Urinary bladder (tissue), 4 donors: ENCODE data around the gene SELL. TPM values are rescaled to one million over a fixed set of nuclear protein-coding genes. Genes with fewer than 3 reads are reported as not detected.
"Not testable (repeated sequence)": the region's sequence is repeated elsewhere in the genome, so short reads cannot be mapped to it uniquely, and the experiment has no call there.

Experiments used
- DNase-seq: peaks from one replicate; pipeline ENCODE4 v3.0.0-alpha.2; 2015; ENCODE audit errors: extremely low spot score
- H3K27ac ChIP-seq: one replicate; pipeline ENCODE4 v1.5.1; 2013; ENCODE audit warnings: low read depth, mild to moderate bottlenecking, moderate library complexity
- H3K36me3 ChIP-seq: one replicate; pipeline ENCODE4 v1.6.1; 2013; ENCODE audit warnings: mild to moderate bottlenecking, moderate library complexity; ENCODE audit not compliant: insufficient read depth
- H3K4me1 ChIP-seq: one replicate; pipeline ENCODE4 v1.6.1; 2013; ENCODE audit warnings: mild to moderate bottlenecking, moderate library complexity; ENCODE audit not compliant: insufficient read depth
- H3K4me3 ChIP-seq: one replicate; pipeline ENCODE4 v1.5.1; 2013; ENCODE audit warnings: low read depth, low read length
- WGBS: extraction: QIAGEN DNeasy Blood & Tissue Kit; methylation state at CpG from one replicate; pipeline ENCODE4 v1.1.7; 2013; 5-methylcytosine and 5-hydroxymethylcytosine counted together
- polyA plus RNA-seq: library from polyadenylated mRNA; stranded (reverse); fragments of 200-250 nt; gene quantifications from one replicate; pipeline ENCODE4 v1.2.3, GENCODE V29; 2013
- total RNA-seq: library from RNA; depleted of rRNA; stranded (reverse); fragments of >200 nt; gene quantifications from one replicate; pipeline ENCODE4 v1.2.3, GENCODE V29; 2014
- donor health status: healthy with polysubstance abuse.
- donor health status: healthy.

The SELL gene
- total and polyA plus RNA-seq, 2 donors = 2.2 to 5.1 TPM

DNA sequence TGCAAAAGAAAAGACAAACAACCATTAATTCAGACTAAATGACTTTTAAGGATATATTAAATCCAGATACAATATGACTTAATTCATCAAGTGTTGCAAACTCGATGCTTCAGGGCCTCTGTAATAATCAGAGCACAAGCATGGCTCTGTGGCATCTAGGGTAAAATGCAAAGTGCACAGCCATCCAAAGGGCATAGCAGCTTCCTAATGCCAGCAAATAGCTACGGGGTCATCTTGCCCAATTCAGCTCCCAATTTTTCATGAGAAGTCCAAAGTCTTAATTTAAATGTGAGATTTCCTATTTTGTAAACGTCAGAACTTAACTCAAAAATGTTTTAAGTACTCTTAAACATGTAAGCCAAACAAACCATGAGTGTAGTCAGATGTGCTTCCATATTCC lies 14.5 kb upstream of the SELL start:
- Histone ChIP-seq H3K4me1 (no peaks in the 10 kb centered on the region), H3K4me3 (no peak overlapping the region), H3K36me3 (peaks cover 1% of the 10 kb centered on the region), H3K27ac (no peak overlapping the region)
- DNase-seq = no peak
- WGBS = 72% methylated on average over 3 of the region's 3 CpGs

DNA sequence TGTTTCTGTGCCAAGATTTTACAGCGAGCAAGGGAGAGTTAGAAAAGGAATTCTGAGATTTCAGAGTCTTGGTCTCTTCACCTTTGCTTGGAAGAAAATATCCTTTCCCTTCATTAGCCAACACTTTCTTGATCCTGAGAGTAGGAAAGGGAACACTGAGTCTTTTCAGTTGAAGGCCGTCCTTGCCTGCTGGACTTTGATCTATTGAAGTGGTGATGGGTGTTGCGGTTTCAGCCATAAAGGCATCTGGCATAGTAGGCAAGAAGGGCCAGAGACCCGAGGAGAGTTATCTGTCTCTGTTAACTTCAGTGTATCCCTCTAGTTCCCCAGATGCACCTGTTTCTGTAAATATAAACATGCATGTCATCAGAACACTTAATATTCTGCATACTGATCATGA lies 12.7 kb upstream of the SELL start:
- peaks cover 1% of the 10 kb centered on the region for H3K36me3 ChIP-seq
- H3K4me1 ChIP-seq = no peaks in the 10 kb centered on the region
- H3K4me3 ChIP-seq = no peak overlapping the region
- no peak for DNase-seq
- no peak overlapping the region for H3K27ac ChIP-seq
- whole genome bisulfite sequencing = 55% methylated on average over 4 of the region's 4 CpGs

DNA sequence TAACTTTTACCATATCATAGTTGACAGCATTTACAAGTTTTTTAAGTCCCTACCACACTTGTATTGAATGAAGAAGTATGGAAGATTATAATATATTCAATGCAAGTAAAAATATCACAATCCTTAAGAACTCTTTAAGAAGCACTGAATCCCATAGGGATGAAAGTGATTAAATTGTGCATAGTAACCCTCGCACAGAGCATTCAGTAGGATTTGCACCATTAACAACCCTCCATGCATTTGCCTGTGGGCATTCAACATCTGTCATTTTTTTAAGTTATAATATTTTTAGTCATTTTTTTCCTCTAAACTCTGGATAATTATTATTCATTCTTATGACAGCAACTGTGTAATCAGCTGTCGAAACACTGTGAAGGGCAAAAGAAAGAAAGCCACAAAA lies 12.3 kb upstream of the SELL start:
- Histone ChIP-seq H3K27ac (no peak overlapping the region), H3K4me3 (no peak overlapping the region), H3K36me3 (peaks cover 1% of the 10 kb centered on the region), H3K4me1 (no peaks in the 10 kb centered on the region)
- no peak for DNase-seq
- WGBS = 78% methylated on average over 2 of the region's 2 CpGs

DNA sequence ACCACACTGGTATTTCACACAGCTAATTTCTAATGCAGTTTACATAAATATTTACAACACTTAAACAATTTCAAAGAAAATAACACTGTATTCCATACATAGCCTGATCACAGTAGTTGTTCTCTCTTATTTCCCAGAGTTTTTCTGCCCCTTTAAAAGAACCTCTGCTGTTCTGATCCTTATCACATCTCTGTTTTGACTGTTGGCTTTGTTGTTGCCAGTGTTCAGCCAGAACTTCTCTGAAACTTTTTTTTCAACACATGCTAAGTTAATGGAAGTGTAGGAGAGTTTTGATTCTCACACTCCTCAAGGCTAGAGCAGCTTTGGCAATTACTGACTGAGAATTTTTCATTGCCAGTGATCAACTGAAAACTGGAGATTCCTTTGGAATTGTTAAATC lies 11.4 kb upstream of the SELL start:
- Histone ChIP-seq H3K4me3 (no peak overlapping the region), H3K36me3 (peaks cover 1% of the 10 kb centered on the region), H3K27ac (no peak overlapping the region), H3K4me1 (no peaks in the 10 kb centered on the region)
- no peak for DNase-seq

DNA sequence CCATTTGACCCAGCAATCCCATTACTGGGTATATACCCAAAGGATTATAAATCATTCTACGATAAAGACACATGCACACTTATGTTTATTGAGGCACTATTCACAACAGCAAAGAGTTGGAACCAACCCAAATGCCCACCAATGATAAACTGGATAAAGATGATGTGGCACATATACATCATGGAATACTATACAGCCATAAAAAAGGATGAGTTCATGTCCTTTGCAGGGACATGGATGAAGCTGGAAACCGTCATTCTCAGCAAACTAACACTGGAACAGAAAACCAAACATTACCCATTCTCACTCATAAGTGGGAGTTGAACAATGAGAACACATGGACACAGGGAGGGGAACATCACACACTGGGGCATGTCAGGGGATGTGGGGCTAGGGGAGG lies 3.7 kb upstream of the SELL start:
- H3K4me3 ChIP-seq, DNase-seq, H3K4me1 ChIP-seq, H3K27ac ChIP-seq, H3K36me3 ChIP-seq: not testable (repeated sequence)
- WGBS = 70% methylated on average over 2 of the region's 2 CpGs

DNA sequence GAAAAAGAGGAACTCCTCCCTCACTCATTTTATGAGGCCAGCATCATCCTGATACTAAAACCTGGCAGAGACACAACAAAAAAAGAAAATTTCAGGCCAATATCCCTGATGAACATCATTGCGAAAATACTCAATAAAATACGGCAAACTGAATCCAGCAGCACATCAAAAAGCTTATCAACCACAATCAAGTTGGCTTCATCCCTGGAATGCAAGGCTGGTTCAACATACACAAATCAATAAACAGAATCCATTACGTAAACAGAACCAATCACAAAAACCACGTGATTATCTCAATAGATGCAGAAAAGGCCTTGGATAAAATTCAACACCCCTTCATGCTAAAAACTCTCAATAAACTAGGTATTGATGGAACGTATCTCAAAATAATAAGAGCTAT lies 1.7 kb upstream of the SELL start:
- not testable (repeated sequence) for H3K27ac ChIP-seq, H3K4me1 ChIP-seq, H3K36me3 ChIP-seq, DNase-seq, H3K4me3 ChIP-seq
- 86% methylated on average over 5 of the region's 5 CpGs for WGBS

DNA sequence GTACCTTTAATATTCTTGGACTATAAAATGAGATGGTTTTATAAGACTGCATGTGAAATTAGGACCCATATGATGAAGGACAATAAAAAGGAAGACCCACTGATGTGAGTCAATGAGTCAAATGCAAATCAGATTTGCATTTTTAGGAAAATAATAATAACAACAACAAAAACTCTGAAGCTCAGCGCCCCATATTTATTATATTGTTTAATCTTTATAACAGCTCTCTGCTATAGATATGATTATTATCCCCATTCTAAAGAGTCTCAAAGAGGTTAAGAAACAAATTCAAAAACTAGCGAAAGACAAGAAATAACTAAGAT lies 850 bp upstream of the SELL start:
- no peak for DNase-seq
- H3K4me1 ChIP-seq = no peaks in the 10 kb centered on the region
- no peaks in the 10 kb centered on the region for H3K36me3 ChIP-seq
- no peak overlapping the region for H3K4me3 ChIP-seq
- H3K27ac ChIP-seq = no peak overlapping the region
- 94% methylated on average over 2 of the region's 2 CpGs for WGBS

DNA sequence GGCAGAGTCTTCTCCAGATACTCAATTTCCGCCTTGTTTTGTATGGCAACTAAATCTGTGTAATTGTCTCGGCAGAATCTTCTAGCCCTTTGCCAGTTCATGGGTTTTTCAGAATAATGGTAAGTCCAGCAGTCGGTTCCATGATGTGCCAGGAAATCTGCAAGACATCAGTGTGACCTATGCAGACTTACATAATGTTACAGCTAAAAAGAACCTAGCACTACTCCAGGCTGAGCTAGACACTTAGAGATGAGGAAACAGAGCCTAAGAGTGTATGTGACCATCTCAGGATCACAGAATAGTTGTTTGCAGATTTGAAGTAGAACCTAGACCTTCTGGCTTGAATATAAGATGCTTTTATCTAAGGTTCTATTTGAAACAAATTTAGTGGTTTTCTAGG lies 2.8 kb downstream of the SELL start:
- no peaks in the 10 kb centered on the region for H3K4me1 ChIP-seq
- no peak overlapping the region for H3K4me3 ChIP-seq
- H3K27ac ChIP-seq = no peak overlapping the region
- 84% methylated on average over 3 of the region's 3 CpGs for WGBS
- DNase-seq = no peak
- H3K36me3 ChIP-seq = no peaks in the 10 kb centered on the region

DNA sequence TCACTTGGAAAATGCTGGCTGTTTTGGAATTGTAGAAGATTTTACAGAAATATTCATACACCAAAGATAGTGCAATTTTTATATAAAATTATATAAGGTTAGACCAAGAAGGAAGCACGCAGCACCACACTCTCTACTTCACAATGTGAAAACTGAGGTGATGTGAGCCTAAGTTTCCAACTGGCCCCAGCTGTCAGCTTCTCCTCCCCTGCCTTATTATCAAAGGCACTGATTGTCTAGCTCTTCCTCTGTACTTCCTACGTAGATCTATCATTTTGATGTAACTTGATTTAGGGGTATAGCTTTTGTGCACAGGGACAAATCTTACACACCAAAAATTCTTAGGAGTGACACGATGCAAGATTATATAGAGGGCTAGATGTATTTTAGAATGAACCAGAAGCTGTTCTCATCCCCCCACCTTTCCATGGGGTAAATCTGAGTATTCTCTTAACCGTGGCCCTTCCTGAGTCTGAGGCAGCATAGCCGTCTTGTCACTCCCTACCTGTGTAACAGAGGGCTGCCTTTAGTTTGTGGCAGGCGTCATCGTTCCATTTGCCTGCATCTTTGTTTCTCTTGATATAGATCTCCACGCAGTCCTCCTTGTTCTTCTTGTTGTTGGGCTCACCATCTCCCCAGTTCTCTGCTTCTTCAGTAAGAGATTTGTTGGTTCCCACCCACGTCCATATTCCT lies 3.4 kb downstream of the SELL start:
- Histone ChIP-seq H3K27ac (no peak overlapping the region), H3K36me3 (no peaks in the 10 kb centered on the region), H3K4me3 (no peak overlapping the region), H3K4me1 (no peaks in the 10 kb centered on the region)
- 75% methylated on average over 9 of the region's 9 CpGs for WGBS
- DNase-seq = no peak

DNA sequence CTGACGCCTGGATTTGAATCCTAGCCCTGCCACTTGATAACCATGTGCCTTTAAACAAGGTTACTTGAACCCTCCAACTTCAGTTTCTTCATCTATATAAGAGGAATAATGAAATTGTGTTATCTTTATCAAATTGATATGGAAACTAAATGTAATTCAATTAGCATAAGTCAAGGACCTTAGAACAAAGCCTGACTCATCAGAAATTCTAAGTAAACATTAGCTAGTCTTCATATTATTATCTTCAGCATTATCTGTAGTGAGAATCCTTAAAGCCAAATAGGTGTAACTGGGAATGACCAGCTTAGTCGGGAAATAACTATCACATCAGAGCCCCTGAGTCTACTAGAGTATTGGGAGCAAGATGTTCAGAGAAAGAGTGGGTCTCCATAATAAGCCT lies 6.6 kb downstream of the SELL start:
- WGBS = 77% methylated on average over 2 of the region's 2 CpGs
- H3K4me1 ChIP-seq = no peaks in the 10 kb centered on the region
- no peak for DNase-seq
- no peak overlapping the region for H3K27ac ChIP-seq
- H3K4me3 ChIP-seq = no peak overlapping the region
- H3K36me3 ChIP-seq = no peaks in the 10 kb centered on the region

DNA sequence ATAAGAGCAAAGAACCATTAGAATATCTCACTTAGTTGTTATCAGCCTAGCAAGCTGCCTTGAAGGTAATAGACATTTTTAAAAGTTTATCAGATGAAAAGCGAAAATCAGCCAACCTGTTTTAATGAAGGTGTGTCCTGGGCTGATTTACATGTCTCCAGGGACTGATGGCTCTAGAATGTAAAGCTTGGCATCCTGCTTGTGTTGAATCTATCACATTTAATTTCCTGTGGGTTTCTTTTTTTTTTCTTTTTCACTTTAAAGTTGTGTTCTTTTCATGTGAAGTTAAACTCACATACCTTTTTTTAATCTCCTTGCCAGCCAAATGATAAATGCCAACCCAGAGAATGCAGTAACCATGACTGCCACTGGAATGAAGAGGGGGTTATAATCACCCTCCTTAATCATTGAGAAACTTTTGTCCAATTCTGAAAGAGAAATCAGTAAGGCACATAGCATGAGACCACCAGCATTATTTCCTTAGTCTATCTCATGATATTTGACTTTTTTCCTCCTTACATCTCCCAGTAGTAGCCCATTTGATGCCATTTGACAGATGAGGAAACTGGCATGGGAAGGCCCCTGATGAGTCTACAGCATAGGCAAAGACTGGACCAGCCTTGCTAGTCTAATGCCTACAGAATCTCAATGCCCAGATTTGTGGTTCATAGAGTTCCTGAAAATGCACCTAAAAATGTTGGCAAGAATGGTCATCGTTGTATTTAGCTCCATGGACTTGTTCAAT lies 10.0 kb downstream of the SELL start:
- DNase-seq = no peak

DNA sequence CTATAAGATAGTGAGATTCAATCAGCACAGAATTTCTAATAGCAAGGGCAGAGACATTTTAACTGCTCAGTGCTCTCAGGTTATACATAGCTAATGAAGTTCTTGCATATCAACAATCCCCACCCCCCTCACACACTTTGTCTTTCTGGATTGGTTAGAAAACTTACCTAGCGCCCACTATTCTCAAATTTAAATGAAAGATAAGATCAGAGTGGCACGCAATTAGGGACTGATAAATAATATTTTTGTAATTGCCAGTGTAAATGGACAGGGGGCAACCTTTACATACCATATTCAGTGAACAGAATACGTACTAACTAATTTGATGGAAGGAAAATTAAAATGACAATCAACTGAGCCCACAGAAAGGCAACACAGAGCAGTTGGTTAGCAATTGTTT lies 11.7 kb downstream of the SELL start:
- Histone ChIP-seq H3K4me3 (no peak overlapping the region), H3K36me3 (no peaks in the 10 kb centered on the region), H3K27ac (no peak overlapping the region), H3K4me1 (no peaks in the 10 kb centered on the region)
- no peak for DNase-seq
- 65% methylated on average over 3 of the region's 3 CpGs for WGBS

More for the DNA sequence above, 10.0 kb downstream of the SELL start:
- 70% methylated on average over 2 of the region's 2 CpGs for WGBS
- Histone ChIP-seq H3K27ac (no peak overlapping the region), H3K36me3 (no peaks in the 10 kb centered on the region), H3K4me1 (no peaks in the 10 kb centered on the region), H3K4me3 (no peak overlapping the region)

DNA sequence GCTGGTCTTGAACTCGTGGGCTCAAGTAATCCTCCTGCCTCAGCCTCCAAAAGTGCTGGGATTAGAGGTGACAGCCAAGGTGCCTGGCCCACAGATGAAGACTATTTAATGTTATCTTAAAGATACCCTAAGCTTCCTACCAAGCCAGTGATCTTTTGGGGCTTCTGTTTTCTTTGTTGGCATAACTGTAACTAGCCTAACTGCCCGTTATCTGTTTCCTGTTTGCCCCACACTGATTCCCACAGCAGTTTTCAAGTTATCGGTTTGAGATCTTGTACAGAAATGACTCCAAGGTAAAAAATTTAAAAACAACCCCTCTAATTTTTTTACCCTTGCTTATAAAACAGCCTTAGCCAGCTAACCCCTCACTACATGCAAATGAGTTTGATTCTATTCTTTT lies 12.4 kb downstream of the SELL start:
- Histone ChIP-seq H3K36me3 (no peaks in the 10 kb centered on the region), H3K4me3 (no peak overlapping the region), H3K27ac (no peak overlapping the region), H3K4me1 (no peaks in the 10 kb centered on the region)
- 65% methylated on average over 3 of the region's 3 CpGs for WGBS
- DNase-seq = no peak

DNA sequence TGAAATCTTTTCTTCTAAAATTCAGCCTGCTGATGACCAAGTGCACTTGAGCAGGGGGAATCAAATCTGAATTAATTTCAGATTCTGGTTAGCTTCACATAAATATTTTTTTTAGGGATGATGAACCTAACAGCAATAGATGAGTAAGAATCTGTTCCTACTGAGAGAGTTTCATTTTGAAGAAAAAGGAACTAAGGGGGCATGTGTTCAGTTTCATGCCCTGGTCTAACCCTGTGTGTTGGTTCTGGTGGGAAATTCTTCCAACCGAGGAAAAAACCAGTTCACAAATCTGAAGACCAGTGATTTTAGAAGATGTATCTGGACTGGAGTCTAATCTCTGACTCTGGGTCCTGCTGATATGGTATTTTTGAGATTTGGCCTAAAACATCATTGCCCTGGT lies 13.7 kb downstream of the SELL start:
- H3K27ac ChIP-seq = no peak overlapping the region
- no peaks in the 10 kb centered on the region for H3K4me1 ChIP-seq
- H3K4me3 ChIP-seq = no peak overlapping the region
- H3K36me3 ChIP-seq = no peaks in the 10 kb centered on the region
- DNase-seq = no peak
- WGBS = 74% methylated on average over 1 of the region's 1 CpG
